Femur (tissue), 1 donor: ENCODE results near the gene CDH19.
A peak's percentile ranks its signal among the peaks of the same experiment; 100 is the strongest.
"Not testable (repeated sequence)": the region's sequence is repeated elsewhere in the genome, so short reads cannot be mapped to it uniquely, and the experiment has no call there.

Experiments used
- DNase-seq: peaks from one replicate; pipeline ENCODE4 v3.0.0-alpha.2; 2017

CDH19 gene

DNA sequence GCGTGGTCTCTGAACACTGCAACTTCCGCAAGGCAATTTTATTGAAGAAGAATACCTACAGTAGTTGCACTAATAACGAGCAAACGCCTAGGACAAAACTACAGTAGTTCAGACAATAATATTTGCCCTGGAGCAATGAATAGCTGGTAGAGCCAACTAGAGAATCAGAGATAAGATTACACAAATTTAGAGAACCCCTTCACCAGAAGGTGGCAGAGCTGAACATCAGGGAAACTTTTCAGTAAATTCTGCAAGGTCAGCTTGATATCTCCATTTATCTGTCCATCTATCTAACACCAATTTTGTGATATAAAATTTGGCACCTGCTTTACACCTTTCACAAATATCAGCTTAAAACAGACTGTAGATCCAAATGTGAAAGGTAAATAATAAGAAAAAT, 43.8 kb downstream of the CDH19 start:
- no peak for DNase-seq

DNA sequence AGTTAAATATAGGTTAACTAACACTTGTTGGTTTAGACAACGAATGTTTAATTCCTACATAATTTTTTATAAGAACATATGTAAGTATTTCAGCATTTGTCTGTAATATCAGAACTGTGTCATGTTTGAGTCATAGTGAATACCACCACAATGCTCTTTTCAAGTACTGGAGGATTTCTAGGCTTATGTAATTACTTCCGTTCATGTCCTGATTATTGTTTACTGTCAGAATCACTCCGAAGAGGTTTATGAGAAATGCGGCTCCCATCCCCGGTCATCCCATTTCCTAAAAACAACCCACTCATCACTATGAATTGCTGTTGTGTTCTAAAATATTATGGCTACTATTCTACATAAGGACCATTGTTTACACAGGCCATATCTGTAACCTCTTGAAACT, 45.1 kb downstream of the CDH19 start:
- DNase-seq = no peak

DNA sequence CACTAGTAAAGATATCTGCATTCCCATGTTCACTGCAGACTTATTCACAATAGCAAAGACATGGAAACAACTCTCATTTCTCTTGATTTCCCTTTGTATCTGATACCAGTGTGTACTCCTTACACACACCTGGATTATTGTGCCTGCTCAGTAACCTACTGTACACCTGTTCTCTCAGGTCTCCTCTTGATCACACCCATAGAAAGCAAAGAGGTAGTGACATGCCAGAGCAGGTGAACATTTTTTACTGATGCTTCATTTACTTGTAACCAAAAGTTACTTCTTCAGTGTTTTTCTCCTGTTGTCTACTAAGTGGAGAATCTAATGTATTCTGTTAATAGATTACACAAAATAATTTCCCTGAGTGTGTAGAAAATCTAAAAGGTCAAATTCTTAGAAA, 46.8 kb downstream of the CDH19 start:
- DNase-seq = no peak

DNA sequence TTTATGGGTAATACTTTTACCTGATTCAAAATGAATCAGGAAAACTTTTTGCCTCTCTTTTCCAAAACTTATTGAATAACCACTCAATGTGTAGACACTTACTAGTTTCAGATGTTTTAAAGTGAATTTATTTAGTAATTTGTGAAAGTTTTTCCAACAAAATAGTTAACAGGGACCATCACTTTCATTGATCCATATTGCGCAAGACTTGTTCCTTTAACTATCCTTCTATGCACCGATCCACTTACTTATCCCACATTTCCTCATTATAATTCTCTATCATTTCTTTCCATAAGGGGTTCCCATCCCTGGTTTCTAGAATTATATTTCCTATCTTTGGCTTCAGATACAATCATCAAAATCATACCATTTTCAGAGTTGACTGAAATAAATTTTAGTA, 48.3 kb downstream of the CDH19 start:
- no peak for DNase-seq

DNA sequence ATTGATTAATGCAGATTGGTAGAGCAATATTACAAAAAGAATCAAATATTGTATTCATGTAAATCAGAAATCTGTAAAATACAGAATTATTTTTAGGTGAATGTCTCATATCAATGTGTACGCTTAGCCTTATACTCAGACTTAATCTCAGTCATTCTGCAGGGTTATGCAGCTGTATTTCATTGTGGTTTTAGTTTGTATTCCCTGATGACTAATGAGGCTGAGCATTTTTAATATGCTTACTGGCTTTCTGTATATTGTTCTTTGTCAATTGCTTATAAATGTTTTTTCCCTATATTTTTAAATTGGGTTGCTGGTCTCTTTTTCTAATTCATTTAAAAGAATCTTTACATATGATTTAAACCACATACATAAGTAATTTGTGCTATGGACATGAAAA, 50.1 kb downstream of the CDH19 start:
- DNase-seq = no peak

DNA sequence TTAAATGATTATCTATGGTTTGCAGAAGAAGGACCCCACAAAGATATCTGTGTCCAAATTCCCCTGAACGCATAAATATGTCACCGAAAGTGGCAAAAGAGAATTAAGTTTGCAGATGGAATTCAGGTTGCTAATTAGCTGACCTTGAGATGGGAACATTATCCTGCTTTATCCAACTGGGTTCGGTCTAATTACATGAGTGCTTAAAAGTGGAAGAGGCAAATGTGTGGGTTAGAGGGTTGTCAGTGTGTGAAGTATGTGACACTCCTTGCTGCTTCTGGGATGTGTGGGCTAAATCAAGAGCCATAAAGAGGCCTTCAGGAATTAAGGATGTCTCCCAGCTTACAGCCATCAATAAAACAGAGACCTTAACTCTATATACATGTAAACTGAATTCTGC, 53.5 kb downstream of the CDH19 start:
- DNase-seq = no peak

DNA sequence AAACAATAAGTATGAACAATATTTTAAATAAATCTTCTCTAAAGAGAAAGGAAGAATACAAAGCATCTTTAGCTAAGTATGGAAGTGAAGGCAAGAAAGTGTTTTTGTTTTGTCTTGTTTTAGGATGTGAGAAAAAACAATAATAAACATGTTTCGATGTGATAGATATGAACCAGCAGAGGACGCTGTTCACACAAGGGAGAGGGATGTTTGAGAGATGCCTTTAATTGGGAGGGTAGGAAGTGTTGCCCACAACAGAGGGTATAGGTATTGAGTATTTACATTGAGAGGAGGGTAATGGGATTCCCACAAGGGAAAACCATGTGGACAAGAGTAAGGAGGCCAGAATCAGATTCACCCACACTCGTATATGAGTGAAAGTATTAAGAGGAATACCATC, 55.1 kb downstream of the CDH19 start:
- DNase-seq = no peak

DNA sequence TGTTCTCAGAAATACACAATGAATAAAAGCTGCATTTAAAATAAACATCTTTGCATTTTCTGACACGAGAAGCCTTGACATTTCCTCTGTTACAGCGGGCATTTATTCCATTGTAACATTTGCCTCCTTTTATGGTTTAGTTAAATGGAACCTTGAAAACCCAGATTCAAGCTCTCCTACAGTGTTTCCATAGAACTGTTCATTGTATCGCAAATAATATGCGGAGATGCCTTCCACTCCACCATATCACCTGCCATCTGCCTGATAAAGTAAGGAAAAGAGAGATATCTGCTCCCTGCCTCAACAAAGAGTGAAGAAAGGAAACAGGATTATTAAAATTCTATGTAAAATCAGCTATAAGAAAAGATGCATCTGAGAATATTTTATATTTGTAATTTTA, 69.8 kb downstream of the CDH19 start:
- no peak for DNase-seq

DNA sequence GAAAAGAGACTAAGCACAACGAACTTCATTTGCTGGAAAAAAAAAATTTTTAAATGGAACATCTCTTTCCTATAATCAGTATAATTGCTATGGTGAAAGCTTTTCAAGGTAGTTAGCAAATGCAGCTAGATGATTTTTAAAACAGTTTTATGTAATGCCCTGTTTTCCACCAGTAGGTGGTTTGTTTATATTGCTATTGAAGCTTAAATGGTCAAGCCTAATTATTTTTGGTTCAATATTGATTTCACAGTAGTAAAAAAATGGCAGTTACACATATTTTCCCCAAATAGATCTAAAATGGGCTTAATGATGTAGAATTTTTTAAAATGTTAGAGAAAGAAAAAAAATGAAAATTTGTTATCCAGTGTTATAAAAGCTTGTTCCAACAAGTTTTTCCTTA, 70.2 kb downstream of the CDH19 start:
- no peak for DNase-seq

DNA sequence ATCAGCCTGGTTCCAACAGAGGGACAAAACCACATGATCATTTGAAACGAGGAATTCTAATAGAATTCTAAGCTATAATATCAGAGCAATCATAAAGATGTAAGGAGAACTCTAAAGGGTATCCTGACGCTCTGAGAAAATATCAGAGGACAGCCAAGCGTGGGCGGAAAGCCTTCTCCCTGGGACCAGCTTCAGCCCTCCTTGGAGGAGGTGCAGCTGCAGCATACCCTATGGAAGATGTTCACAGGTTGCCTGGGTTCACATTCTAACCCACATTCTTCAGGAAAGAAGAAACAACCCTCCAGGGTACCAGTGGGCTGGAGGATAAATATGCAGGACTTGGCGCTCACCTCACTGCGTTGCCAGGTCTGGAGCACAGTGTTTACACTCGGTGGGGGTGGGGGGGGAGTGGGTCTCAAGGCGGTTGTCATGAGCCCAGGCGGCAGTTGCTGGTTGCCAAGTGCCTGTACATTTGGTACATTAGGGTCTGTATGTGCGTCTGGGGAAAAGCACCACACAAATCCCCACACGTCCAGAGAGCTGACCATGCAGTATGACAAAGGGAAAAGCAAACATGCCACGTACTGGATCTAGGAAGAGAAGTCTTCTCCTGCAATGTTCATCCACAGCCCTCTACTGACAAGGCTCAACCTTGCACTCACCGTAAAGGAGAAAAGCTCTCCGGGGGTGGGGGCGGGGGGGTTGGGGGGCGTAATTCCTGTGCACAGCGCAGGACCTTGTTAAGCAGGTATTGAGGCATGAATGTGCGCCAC, 80.5 kb downstream of the CDH19 start:
- no peak for DNase-seq

DNA sequence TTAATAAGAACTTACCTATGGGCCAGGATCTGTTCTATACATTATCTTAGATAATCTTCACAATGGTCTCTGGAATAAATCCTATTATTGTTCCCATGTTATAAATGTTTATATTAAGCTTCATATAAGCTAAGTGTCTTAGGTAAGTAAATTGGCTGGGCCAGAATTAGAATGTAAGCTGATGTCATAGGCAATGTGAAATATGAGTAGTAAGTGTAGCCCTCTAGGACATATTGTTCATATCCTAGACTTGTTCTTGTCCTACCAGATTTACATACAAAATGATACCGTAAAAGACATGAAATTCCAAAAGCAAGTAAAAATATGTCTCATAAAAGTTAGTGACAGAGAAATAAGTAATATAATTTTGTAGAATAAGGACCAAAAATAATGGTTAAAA, 89.9 kb downstream of the CDH19 start:
- no peak for DNase-seq

DNA sequence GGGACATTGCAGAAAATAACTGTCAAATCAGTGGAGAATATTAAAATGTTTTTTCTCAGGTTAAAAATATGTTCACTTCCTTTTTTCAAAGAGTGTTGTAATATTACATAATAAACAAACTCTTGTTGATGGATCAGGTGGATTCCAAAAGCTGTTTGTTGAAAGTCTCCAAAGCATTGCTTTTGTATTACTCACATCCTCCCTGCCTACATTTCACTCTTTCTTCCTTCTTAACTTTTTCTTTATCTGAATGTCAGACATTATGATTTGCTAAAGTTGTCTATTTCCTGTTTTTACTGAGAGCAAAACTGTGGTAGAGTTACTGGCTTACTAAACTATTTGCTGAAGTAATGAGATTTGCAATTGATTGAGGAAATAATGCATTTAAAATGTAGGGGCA, 92.1 kb downstream of the CDH19 start:
- DNase-seq = no peak

DNA sequence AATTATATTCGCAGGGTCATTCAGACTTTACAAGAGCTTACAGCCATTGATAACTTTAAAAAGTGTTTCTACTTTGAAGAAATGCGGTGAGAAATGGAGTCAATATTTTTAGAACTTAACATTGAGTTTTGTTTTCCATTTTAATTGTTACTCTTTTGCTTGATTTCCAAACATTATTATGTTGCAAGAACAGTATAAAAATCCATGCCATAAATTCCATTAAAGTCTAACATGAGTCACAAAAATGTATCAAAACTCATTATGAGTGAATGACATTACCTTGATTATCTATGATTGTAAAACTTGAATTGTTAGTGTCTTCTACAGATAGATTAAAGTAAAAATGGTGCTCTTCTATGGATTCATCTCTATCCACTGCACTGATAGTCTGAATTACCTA, 92.6 kb downstream of the CDH19 start:
- DNase-seq = no peak

DNA sequence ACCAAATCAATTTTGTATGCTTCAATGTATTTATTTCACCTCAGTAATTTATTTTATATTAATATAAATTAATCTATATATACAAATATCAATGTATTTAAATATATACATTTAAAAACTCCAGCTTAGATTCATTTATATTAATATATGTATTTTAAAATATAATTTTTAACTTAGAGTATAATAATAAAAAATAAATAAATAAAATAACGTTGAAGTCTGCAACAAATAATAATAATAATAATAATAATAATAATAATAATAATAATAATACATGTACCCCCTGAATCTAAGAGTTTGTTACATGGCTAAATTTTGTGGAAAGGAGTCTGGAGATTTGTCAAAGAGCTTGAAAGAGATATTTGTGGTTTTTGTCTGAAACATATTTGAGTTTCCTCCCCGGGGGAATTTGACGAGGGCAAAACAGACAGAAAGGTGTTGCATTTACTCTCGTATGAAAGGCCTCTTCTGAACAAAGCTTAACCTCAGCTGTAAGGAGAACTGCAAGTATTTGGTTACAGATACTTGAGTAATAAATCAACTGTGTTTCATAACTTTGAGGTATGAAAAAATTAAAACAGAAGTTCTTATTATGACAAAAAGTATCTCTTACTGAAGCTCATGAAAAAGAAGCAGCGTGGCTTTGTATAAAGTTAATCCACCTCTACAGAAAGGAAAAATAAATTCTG, 93.4 kb downstream of the CDH19 start:
- DNase-seq = no peak

DNA sequence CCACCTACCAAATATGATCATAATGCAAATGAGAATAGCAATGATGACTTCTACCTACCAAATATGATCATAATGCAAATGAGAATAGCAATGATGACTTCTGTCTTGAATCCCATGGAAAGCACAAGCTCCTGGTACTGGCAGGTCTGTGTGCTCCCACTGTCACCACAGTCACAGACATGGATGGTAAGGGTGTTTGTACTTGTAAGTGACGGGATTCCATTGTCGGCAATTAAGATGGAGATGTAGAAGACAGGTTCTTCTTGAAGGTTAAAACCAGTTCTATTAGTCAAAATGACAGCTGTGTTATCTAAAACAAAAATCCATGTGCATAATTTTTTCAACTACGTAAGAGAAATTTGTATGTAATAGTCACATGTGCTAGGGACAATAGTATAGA, 95.0 kb downstream of the CDH19 start:
- DNase-seq = no peak

DNA sequence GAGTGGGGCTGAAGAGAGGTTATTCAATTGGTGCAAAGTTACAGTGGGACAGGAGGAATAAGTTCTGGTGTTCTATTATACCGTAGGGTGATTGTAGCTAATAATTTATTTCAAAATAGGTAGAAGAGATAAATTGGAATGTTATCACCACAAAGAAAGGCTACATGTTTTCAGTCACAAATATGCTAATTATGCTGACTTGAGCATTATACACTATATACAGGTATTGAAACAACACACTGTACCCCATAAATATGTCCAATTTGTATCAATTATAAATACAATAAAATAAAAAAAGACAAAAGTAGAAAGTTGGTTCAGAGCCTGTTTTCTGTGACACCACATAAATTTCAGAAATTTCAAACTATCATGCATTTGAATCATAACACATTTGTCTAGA, 97.7 kb downstream of the CDH19 start:
- no peak for DNase-seq

DNA sequence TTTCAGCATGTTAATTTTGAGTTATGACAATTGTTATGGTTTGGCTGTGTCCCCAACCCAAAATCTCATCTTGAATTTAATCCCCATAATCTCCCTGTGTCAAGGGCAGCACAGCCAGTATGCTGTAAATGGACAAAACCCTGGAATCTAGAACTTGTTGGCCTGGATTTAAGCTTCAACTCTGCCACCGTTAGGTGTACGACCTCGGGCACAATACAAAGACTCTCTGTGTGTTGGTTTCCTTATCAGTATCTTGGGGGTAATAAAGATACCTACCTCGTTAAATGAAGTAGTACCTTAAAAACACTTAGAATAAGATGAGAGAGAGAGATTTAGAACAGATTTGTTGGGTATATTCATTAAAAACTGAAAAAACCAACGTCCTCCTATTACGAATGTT, 106.5 kb downstream of the CDH19 start:
- no peak for DNase-seq

DNA sequence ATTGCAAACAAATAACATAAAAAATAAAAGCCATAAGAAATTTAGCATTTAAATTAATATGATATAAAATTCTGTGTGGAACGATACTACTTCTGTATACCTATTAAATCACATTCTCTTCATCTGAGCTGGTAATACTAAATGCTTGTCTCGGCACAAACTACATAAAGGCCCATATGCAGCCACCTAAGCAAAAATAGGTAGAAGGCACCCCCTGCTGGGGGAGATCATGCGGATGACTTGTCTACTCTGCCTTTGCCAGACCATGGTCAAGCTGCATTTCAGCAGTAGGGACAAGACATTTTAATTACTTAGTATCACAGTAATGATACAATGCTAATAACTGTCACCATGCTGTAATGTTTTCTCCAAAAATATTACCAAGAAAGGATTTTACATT, 108.0 kb downstream of the CDH19 start:
- DNase-seq = peak; percentile 67

DNA sequence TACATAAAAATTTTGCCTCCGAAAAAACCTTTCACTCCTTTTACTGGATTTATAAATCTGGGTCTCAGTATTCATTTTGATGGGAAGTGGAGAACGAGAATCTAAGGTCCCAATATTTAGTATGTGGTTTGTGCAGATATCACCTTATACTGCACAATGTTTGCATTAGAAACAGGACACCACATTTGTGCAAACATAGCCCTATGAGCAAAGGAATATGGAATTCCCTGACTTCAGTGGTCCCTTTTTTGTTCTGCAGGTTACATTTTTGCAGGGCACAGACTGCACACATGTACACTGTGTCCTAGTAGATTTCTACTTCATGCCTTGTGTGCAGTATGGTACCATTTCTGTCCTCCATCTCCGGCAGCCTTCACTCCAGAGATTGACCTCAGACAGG, 130.0 kb downstream of the CDH19 start:
- DNase-seq = no peak

DNA sequence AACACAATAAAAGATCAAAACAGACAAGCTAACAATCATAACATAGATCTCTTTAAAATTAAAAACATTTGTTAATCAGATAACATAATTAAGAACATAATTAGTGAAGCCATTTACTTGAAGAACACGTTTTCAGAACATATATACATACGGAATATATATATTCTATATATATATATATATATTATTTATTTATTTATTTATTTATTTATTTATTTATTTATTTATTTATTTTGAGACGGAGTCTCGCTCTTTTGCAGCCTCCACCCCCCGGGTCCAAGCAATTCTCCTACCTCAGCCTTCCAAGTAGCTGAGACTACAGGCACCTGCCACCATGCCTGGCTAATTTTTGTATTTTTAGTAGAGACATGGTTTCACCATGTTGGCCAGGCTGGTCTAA, 137.7 kb downstream of the CDH19 start:
- DNase-seq = not testable (repeated sequence)

DNA sequence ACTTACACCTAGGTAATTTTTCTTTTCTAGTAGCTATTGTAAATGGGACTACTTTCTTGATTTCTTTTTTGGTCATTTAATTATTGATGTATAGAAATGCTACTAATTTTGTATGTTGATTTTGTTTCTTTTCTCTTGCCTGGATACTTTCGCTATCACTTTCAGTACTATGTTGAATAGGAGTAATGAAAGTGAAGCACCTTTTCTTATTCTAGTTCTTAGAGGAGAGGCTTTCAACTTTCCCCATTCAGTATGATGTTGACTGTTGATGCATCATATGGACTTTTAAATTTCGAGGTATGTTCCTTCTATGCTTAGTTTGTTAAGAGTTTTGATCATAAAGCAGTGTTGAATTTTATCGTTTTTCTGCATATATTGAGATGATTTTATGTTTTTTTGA, 142.5 kb downstream of the CDH19 start:
- DNase-seq = no peak

DNA sequence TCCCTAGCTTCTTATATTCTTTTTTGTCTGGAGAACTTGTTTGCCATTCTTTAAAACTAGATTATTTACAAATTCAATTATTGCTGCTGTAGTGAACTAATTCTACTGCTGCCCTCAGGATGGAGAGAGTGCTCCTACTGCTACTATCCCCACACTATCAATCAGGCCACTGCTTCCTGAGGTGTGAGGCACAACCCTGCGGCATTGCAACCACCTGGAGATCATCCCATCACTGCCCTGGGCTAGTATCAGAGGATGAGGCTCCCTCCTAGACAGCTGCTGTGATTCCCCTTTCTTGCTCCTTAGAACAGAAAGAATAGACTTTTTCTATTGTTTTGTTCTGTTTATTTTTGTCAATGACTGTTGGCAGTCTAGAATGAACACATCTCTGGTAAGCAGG, 146.6 kb downstream of the CDH19 start:
- DNase-seq = no peak
